HG02642 (cell line): ENCODE results near the gene SEC61A1.

ENCODE experiments used
- ATAC-seq: cut with Tn5 transposase; IDR thresholded peaks from one replicate; pipeline ENCODE4 v1.9.1; 2021; ENCODE audit warnings: mild to moderate bottlenecking; ENCODE audit not compliant: unreplicated experiment, poor library complexity

SEC61A1 gene

DNA sequence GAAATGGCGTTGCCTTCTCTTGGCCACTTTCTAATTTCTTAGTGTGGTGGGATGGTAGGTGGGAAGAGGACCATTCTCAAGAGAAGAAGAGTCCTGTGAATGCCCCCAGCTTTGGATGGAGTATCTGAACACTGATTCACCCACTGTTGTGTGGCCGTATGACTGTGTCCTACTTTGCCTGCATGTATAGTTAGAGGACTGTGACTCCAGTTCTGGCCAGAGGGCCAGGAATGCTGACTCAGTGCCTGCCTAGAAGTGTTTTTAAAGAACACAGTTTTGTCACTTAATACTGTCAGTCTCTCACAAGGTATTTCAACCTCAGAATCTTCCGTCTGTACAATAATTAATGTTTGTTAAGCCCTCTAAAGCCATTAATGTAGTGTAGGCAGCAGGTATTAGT is 2.1 kb downstream of the SEC61A1 start:
- ATAC-seq = no peak

- no peak for ATAC-seq
These were observed 4.0 kb downstream of the SEC61A1 start for GRCh38 chr3:128056258-128056657.

GRCh38 chr3:128060473-128061381 is 8.5 kb downstream of the SEC61A1 start:
- no peak for ATAC-seq

DNA sequence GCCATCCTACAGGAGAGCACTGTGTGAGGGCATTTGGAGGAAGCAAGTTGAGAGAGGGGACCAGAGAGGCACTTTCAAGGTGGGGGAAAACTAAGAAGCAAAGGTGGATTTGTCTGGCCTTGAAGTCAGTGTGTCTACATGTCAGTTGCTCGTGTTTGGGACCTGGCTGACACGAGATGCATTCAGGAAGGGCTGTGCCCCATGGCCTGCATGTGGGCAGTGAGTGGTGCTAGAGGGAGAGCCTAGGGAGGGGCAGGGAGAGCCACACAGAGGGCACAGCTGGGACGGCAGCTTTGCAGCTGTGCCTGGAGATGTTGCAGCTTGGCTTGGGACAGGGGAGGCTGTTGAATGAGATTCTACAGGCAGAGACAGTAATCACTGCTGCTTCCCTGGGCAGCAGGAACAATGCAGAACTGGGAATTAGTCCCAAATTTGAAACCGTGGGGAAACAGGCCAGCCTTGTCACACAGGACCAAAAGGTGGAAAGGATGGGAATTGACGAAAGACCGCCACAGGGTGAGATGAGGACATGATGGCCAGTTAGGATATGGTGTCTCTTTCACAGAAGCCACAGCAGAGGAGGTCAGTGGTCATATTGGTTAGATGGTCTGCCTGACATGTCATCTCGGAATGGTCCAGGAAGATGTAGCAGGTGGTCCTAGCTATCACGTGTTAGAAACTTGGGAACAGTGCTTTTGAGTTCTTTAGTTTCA is 10.0 kb downstream of the SEC61A1 start:
- ATAC-seq = no peak

GRCh38 chr3:128063865-128064264 is 11.6 kb downstream of the SEC61A1 start:
- ATAC-seq = no peak

DNA sequence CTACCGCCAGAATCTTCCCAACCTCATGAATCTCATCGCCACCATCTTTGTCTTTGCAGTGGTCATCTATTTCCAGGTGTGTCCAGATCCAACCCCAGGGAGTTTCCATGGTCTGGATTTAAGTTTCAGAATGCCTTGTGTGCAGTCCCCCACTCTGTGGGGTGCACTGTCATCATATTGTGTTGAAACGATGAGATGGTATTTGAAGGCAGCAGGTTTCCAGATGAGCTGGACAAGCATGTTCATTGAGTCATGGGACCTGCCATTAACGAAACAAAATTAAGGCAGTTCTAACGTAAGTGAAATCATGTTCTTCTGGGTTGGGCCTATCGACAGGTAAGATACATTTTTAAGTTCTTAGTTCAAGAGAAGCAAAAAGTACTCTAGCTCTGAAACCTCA is 12.7 kb downstream of the SEC61A1 start:
- ATAC-seq = no peak

GRCh38 chr3:128066114-128066513 is 13.9 kb downstream of the SEC61A1 start:
- no peak for ATAC-seq

- ATAC-seq = no peak
These were observed 14.4 kb downstream of the SEC61A1 start for GRCh38 chr3:128066676-128067075.

GRCh38 chr3:128067489-128067888 is 15.3 kb downstream of the SEC61A1 start:
- no peak for ATAC-seq

DNA sequence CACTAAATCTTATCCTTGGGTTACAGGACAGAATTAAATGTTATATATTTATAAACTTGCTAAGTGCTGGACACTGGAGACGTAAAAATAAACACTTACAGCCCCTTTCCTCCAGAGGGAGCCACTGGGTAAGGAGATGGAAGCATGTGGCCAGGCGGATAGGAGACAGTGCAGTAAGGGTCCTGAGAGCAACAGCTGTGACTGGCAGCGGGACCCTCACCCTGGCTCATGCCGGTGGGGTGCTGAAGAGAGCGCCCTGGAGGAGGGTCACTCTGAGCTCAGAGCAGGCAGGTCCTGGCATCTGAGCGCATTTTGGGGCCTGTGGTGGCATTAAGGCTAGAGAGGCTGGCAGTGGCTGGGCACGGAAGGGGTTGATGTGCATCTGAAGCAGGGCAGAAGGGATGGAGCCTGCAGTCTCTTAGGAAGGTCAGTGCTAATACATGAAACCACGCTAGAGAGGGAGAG is 16.0 kb downstream of the SEC61A1 start:
- no peak for ATAC-seq

- ATAC-seq = no peak
These were observed 17.0 kb downstream of the SEC61A1 start for GRCh38 chr3:128069271-128069670.

DNA sequence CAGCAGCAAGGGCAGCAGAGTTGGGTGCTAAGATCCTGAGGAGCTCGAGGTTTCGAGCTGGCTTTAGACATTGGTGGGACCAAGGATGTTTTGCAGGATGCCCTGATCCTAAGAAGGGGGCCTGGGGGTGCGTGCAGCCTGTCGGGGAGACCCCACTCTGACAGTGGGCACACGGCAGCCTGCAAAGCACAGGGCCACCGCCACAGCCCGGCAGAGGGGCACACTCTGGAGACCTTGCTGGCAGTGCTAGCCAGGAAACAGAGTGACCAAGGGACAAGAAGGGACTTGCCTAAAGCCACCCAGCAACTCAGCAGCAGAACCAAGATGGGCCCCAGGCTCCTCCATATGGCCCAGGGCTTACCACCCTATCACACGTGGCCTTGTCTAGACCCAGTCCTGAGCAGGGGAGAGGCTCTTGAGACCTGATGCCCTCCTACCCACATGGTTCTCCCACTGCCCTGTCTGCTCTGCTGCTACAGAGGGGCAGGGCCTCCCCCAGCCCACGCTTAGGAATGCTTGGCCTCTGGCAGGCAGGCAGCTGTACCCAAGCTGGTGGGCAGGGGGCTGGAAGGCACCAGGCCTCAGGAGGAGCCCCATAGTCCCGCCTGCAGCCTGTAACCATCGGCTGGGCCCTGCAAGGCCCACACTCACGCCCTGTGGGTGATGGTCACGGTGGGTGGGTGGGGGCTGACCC is 18.8 kb downstream of the SEC61A1 start:
- ATAC-seq = no peak

DNA sequence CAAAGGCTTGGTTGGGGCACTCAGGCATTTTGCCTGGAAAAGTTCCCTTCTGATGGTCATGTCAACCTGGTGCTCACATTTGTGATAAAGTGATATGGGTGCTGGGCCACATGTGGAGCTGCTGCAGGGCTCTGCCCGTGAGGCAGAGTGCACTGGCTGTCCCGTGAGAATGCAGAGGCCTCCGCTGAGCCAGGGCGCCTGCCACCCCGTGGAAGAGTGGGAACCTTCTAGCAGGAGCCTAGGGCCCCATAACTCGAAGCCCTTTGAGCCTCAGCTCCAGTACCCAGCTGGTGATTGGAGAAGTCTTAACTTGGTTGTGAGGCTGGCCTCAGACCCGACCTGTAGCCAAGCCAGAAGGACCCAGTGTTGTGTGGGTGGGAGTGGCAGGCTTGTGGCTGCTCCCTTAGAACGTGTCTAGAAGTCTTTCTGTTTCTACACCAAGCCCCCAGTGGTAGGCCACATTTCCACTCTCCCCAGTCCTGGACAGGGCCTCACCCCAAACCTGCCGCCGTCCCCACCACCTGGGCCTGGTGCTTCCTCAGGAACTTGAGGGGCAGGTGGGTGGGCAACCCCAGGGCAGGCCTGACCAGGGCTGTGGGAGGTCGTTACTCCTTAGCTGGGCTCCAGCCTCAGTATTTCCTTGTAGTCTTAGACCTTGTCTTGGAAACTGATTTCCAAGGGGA is 19.7 kb downstream of the SEC61A1 start:
- ATAC-seq = no peak

DNA sequence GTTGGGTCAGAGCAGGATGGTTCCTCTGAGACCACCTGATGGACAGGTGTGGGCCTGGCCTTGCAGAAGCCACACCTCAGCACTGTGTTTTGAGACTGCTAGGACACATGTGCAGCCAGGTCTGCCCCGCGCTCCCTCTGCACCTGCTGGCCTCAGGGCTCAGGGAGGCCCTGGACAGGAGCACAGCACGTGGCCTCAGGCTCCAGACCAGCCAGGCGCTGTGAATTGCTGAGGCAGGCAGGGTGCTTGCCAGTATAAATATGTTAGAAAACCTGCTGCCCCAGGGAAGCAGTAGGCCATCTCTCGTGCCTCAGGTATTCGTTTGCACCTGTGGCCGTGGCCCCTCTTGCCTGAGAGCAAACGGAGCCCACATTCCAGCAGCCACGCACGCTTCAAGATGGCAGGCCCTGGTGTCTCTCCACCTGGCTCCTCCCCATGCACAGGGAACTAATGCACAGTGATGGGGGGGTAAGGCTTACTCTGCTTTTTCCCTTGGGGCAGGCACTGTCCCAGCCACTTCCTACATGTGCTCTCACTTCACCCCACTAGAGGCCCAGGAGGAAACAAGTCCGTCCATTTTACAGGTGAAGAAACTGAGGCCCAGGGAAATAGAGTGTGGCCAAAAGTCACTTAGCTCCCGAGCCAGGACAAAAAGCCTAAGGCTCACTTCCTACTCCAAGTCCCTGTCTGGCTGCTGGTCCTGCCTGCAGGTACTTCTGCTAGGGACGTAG is 20.4 kb downstream of the SEC61A1 start:
- ATAC-seq = no peak

DNA sequence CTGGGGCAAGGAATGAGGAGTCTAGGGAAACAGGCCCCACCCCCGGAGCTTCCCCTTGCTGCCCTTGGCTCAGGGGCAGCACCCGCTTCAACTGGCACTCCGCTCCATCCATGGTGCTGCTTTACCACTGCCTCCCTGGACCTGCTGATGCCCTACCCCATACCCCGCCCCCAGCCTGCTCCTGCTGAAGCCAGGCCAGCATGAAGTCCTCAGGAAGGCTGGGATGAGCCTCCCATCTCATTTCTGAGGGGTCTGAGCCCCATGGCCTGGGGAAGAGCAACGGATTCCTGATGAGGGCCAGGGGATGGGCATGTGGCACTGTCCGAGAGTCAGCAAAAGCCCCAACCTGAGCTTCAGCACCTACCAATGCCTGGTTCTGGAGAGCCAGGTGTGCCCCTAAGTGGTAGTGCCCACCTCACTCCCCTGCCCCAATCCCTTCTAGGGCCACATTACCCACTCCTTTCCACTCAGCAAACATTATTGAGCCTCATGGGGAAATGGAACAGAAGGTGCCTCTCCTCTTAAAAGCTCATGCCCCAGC is 21.0 kb downstream of the SEC61A1 start:
- no peak for ATAC-seq

- ATAC-seq = no peak
These were observed 21.6 kb downstream of the SEC61A1 start for GRCh38 chr3:128073807-128074206.

GRCh38 chr3:128074851-128075521 is 22.7 kb downstream of the SEC61A1 start:
- no peak for ATAC-seq

DNA sequence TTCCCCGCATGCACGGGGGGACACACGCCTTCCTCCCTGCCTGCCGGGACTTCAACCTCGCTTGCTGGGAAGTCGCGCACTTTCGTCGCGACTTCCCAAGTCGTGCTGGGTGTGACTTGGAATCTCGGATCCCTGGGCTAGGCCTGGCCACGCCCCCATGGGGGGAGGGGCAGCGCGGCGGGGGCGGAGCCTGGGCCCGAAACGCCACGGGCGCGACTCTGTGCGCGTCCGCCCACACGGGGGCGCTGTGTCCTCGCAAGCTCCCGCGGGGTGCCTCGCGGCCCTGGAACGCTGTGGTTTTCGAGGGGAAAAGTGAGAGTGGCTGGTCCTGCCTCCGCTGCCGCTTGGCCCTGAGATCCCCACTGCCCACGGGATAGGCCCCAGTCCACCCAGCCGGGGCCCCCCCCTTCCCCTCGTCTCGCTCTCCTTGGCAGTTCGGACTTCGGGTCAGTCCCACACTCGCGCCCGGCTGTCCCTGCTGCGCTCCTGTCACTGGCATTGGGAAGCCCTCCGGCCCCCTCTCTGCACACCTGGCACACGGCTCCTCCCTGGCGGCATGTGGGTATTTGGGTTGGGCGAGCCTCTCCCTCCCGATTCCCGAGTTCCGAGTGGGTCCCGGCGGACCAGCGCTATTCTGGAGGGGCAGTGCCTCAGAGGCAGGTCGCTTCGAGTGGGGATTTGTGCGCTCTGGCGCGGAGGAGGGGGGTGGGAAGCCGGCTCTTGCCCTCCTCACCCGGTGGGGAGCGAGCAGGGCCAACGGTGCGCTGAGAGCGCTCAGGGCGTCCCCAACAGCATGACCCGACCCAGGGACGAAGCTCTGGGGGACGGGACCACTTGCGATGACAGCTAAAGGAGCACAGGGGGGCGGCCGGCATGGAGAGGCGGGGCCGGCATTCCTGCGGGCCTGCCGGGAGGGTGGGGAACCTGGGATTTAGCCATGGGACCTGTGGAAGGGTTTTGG is 23.6 kb downstream of the SEC61A1 start:
- ATAC-seq = peak; percentile 59
